GM19455 (cell line): ENCODE data around the gene HPN.
"Not testable (repeated sequence)": the region's sequence is repeated elsewhere in the genome, so short reads cannot be mapped to it uniquely, and the experiment has no call there.

ENCODE experiments used
- ATAC-seq: cut with Tn5 transposase; IDR thresholded peaks from one replicate; pipeline ENCODE4 v1.9.1; 2021; ENCODE audit not compliant: unreplicated experiment

The HPN gene

DNA sequence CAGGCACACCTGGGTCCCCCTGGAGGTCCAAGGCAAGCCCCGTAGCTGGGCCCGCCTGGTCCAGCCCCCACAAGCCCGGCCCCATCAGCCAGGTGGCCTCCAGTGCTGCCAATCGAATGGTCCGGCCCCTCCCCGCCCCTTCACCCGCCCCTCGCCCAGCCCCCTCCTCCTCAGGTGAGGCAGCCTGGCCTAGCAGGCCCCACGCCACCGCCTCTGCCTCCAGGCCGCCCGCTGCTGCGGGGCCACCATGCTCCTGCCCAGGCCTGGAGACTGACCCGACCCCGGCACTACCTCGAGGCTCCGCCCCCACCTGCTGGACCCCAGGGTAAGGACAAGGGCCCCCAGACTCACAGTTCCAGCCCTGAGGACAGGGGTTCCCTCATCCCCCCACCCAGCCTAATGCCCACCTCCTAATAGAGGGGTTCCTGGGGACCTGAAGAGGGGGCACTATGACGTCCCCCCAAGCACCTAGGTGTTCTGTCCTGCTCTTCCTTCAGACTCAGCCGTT is at the start of gene HPN:
HPN (plus strand) TSS at position 174 of the 508 bp plus-strand sequence. CDS start 786 bp downstream, outside the sequence.
- ATAC-seq = no peak

DNA sequence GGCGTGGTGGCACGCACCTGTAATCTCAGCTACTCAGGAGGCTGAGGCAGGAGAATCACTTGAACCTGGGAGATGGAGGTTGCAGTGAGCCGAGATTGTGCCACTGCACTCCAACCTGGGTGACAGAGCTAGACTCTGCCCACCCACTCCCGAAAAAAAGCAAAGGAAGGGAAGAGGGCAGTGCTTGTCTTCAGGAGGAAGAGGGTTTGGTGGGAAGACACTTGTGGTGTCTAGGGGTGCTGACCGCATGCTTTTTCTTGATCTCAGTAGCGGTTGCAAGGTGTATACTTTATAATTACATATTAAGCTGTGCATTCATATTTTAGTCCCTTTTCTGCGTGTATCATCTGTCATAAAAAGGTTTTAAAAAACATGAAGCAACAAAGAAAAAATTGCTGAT is 48.9 kb upstream of the HPN start:
- ATAC-seq = not testable (repeated sequence)

DNA sequence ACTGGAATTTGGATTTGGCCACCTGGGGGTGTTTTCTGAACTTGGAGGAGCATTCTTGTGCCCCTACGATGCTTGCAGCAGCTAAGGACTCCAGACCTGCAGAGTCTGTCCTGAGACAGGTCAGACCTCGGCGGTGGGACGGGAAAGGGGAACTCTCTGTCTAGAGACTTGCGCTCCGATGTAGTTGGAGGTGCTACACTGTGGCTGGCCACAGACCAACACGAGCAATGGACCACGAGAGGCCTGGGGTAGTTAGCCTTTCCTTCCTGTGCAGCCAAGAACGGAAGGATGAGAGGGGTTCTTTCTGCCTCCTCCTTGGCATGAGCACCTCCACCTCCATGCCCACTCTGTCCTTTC is 47.3 kb upstream of the HPN start:
- no peak for ATAC-seq

DNA sequence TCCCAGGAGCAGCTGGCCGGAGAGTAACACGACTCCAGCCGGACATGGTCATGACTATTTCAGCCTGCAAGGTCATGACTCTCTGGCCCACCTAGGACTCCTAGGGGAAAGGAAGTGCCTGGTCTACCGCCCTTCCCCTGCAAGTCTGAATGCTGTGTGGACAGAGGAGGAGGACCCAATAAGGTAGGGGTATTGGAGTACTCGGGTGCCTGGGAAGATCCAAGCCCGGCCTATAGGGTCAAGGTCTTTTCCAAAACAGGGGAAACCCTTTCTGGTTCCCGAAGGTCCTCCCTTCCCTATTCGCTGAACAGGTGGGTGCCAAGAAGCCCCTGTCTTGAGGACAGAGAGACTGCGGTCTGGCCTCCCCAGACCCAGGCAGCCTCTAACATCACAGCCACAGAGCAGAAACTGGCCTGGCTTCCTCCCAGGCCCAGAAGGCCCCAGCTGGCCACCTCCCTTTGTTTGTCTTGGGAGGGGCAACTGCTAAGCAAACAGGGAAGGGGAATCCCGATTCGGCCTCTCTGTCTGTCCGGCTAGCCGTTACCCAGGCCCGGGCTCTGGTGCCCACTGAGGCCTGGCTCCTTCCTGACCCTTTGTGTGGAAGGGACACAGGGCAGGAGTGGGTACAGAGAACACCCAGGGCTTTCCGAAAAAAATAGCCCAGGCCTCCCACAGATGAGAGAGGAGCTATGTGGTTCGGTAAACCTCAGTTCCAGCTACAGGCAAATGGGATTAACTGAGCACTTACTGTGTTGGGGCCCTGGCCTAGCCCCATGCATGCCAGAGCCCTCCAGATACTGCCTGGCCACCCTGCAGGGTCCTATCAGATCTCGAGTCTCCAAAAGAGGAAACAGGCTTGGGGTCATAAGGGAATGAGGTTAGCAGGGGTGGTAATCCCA is 46.6 kb upstream of the HPN start:
- ATAC-seq = no peak

DNA sequence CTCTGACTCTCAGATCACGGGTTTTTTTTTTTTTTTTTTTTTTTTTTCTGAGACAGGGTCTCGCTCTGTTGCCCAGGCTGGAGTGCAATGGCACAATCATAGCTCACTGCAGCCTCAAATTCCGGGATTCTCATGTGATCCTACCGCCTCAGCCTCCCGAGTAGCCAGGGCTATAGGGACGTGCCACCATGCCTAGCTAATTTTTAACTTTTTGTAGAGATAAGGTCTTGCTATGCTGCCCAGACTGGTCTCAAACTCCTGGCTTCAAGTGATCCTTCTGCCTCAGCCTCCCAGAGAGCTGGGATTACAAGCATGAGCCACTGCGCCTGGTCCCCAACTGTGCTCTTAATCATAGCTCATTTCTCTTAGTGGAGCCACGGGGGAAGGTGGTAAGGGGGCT is 46.0 kb upstream of the HPN start:
- ATAC-seq = no peak

DNA sequence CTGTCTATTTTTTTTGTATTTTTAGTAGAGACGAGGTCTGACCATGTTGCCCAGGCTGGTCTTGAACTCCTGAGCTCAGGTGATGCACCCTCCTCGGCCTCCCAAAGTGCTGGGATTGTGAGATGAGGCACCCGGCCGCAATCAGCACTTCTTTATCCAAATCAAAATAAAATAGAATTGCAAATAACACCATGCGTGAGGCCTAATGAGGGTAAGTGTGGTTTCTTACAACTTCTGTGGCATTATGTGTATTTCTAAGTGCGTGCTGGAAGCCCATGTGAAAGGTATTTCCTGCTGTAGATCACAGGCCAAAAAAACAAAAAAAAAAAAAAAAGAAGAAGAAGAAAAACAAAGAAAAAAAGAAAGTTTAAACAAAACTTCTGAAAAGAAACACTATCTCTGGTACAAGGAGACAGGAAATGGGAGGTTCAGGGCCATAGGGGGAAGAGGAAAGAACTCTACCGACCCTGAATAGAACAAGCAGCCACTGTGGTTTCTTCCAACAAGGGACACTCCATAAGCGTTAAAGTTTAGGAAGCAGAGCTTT is 44.4 kb upstream of the HPN start:
- no peak for ATAC-seq

DNA sequence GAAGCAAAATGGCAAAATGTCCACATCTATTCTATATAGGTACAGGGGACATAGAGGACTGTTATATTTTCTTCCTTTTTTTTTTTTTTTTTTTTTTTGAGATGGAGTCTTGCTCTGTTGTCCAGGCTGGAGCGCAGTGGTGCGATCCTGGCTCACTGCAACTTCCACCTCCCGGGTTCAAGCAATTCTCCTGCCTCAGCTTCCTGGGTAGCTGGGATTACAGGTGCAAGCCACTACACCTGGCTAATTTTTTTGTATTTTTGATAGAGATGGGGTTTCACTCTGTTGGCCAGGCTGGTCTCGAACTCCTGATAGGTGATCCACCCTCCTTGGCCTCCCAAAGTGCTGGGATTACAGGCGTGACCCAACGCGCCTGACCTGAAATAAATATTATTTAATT is 43.3 kb upstream of the HPN start:
- ATAC-seq = not testable (repeated sequence)

DNA sequence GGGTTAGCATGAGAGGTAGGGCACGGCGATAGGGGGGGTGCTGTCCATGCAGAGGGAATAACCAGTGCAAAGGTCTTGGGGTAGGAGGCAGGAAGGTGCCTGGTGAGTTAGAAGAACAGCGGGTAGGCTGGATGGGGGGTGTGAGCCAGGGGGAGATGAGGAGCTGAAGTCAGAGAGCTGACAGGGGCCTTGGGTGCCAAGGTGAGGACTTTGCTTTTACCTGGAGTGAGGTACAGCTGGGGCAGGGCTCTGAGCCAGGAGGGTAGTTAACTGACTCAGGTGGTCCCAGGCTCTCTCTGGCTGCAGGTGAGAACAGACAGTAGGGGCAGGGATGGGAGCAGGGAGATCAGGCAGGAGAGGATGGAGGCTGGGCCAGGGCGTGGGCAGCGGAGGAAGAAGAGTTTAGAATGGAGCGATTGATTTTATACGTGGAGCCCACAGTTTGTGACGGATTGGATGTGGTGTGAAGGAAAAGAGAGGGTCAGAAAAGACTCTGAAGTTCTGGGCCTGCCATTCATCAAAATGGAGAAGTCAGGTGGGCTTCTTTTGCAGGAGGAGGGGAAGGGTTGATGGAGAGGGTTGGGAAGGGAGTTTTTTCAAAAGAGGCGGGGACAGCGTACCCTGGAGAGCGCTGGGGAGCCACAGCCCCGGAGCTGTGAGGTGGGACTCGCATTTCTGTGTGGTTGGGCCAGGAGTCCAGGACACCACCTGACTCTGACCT is 42.6 kb upstream of the HPN start:
- no peak for ATAC-seq

DNA sequence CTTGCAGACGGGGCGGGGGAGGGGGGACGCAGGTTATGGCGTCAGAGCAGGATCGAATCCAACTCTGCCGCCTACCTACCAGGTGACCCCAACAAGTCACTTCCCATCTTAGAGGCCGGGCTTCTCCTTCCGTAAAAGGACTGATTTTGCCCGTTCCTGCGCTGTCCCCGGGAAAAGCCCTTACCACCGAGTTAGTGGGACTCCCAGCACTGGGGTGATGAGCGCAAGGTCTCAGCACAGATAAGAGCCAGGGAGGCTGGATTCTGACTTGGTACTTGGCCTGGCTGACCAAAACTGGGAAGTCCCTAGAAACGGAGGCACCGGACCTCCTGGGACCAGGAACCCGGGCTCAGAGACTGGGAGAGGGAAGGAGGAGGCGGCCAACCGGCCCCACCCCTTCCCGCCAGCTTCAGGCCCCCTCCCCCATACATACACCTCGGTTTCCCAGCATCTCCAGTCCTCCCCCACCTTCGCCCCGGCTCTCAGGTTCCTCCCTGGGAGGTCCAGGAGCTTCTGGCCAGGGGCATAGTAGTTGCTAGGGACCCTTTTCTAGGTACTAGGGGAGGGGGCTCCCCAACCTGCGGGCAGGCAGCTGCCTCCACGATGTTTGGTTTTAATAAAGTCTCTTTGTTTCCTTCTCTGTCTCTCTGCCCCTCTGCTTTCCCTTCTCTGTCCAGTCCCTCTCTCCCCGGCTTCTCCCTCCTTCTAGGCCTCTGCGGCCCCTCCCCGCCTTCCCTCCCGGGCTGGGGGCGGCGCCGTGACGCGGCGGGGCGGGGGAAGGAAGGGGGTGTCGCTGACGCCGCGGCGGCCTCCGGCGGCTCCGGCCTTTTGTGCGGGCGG is 41.8 kb upstream of the HPN start, which contains the start of gene GRAMD1A:
GRAMD1A (plus strand) TSS at position 826 of the 840 bp plus-strand sequence. CDS start 156 bp downstream, outside the sequence.
- peak; percentile 65 for ATAC-seq

DNA sequence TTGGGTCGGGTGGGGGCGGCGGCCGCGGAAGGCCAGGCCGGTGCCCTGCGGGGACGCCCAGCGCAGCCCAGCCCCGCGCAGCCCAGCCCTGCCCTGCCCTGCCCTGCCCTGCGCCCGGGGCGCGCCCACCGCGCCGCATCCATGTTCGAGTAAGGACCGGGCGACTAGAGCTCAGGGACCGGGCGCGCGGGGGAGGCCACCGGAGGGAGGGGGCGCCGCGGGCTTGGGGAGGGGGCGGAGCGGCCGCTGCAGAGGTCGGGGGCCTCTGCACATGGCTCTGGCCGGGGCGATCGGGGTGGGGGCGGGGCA is 41.2 kb upstream of the HPN start:
- no peak for ATAC-seq

DNA sequence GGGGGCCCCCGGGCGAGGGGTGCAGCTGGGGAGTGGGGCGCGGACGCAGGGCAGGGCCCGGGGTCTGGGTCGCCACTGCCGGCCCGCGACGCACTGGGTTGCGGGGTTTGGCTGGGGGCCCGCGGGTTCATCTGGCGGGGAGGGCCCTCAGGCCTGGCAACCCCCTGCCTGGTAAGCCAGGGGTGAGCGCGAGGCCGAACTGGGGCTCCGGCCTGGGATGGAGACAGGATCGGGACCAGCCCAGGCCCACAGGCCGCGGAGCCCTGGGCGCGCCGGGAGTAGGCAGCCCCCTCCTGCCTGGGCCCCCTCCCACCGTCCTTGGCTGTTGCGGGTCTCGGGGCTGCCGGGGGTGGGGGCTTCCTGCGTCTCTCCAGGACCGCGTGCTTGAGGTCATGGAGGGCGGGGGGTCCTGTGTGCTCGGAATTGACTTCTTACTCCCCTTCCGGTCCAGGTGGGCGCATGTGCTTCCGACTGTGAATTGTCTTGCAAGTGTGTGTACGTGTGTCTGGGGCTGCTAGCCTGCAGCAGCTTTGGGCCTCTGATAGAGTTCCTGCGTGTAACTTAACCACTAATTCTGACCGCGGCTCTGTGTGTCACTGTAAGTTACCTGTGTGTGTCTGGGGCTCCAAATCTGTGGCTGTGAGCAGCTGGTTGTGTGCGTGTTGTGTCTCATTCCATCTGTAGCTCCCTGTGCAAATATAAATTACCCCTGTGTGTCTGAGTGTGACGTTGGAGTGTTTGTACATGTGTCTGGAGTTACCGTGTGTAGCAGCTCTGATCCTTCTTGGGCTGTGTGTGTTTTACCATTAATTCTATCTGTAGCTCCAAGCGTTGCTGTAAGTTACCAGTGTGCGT is 40.6 kb upstream of the HPN start:
- ATAC-seq = peak; percentile 31

DNA sequence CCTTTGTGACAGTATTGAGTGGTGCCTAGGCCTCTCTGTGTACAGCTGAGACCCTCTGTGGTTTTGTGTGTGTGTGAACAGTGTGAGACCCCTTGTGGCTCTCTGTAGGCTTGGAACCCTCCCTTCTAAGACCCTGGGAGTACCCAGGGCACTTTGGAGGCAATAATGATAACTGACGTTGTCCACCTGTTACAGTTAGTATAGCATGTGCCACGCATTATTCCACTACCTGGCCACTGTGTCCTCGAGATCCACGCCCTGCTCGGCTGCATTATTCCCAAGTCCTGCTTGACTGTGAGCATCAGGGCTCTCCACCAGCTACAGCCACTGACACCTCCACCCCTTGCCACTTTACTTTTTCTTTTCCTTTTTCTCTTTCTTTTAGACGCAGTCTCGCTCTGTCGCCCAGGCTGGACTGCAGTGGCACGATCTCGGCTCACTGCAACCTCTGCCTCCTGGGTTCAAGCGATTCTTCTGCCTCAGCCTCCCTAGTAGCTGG is 39.4 kb upstream of the HPN start:
- ATAC-seq = no peak

DNA sequence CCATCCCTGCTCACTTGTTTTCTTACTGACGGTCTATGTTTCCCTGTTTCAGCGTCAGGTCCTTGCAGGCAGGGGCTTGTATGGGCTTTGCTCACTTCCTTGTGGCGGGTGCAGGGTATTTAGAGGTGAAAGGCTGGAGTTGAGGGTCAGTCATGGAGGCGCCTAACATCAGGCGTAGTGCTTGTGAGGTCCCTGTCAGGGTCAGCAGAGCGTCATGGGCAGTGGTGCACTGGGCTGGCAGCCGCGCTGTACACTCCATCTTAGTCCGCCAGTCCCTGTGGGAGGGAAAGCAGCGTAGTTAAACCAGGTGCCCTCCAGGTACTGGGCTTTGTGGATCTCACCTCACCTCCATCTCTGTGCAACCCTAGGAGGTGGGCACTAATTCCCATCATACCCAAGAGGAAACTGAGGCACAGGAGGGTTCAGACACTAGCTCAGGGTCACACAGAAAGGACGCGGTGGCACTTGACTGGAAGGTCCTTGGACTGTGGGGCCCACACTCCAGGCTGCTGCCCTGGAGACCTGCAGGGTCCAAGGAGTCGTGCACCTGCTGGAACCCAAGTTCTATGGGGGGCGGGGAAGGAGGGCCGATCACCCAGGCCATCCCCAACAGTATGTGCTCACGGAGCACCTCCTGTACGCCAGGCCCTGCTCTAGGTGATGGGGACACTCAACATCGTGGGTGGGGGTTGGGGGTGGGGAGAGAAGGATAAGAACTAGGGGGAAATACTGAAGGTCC is 36.8 kb upstream of the HPN start:
- ATAC-seq = no peak

DNA sequence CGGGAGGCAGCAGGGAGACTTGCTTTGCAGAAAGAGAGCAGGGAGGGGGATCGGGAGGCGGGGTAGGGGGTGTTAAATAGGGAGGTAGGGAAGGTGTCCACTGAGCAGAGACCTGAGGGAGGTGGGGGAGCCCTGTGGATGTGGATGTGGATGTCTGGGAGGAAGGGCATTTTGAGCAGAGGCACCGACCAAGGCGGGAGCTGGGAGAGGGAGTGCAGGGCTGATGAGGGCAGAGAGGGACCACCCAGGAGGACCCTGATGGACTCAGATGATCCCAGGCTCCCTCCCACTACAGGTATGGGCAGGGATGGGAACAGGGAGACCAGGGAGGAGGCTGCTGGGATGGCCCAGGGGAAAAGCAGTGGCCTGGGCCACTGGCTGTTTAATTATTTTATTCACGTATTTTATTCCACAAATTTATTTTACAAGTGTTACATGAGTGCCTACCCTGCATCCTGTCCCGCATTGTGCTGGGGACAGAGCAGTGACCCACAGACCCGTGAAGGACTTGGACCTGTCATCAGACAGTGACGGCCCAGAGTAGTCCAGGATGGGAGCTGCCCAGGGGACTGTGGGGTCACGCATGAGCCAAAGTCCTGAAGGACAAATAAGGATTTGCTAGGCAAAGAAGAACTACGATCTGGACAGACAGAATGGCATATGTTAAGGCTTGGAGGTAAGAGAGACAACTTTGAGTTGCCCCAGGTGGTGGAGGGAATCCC is 36.1 kb upstream of the HPN start:
- ATAC-seq = no peak

DNA sequence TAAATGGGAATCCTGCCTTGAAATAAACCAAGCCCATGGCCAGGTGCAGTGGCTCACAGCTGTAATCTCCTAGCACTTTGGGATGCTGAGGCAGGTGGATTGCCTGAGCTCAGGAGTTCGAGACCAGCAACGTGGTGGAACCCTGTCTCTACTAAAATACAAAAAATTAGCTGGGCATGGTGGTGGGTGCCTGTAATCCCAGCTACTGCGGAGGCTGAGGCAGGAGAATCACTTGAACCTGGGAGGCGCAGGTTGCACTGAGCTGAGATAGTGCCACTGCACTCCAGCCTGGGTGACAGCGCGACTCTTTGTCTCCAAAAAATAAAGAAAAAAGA is 35.5 kb upstream of the HPN start:
- ATAC-seq = not testable (repeated sequence)

DNA sequence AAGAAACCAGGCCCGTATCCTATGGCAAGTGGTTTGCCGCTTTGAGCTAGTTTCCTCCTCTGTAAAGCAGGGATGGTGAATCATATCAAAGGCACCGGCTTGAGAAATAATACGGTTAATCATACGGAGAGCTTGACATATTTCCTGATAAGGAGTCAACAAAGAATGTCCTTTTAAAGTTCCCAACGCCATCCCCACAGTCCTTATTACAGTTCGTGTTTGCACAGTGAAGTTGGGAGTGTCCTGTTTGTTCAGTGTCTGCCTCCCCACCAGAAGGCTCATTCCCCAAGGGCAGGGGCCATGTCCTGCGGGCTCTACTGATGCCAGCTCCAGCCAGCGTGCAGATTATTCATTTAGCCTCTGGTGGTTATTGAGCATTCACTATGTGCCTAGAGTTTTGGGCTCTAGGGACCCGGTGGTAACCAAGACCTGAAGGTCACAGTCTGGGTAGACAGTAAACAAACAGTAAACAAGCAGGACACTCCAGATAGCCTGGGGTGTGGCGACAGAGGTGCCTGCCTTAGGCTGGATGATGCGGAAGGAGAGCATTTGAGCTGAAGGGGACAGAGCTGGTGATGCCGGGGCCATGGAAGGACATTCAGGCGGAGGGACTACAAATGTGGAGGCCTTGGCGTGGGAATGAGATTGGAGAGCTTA is 35.1 kb upstream of the HPN start:
- no peak for ATAC-seq

DNA sequence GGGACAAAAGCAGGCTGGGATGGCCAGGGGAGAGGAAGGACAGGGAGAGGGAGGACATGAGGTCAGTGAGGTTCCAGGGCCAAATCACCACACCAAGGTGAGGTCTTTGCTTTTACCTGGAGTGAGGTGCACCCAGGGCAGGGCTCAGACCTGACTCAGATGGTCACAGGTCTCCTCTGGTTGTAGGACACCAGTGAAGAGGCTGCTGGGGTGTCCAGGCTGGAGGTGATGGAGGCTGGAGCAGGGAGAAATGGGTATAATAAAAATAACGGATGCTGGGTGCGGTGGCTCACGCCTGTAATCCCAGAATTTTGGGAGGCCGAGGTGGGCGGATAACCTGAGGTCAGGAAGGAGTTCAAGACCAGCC is 34.5 kb upstream of the HPN start:
- ATAC-seq = no peak

DNA sequence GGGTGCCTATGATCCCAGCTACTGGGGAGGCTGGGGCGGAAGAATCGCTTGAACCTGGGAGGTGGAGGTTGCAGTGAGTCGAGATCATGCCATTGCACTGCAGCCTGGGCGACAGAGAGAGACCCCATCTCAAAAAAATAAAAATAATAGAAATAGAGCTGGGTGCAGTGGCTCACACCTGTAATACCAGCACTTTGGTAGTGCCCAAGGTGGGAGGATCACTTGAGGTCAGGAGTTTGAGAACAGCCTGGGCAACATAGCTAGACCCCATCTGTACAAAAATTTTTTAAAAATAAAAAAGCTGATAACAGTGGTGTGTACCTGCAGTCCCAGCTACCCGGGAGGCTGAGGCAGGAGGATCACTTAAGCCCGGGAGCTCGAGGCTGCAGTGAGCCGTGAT is 34.1 kb upstream of the HPN start:
- ATAC-seq = not testable (repeated sequence)
